Activated T-helper 2 cell treated with anti-CD3 and anti-CD28 coated beads, Interferon-gamma antibody, Interleukin-2, Interleukin-4, amounts not matched to agents 10 μg/mL and 5 μg/mL and 100 μg/mL, durations not matched to agents 14 hours and 24 hours and 36 hours (primary cell): ENCODE measurements around the gene CASP8AP2. TPM values are rescaled to one million over a fixed set of nuclear protein-coding genes. Genes with fewer than 3 reads are reported as not detected.
"Not testable (repeated sequence)": the region's sequence is repeated elsewhere in the genome, so short reads cannot be mapped to it uniquely, and the experiment has no call there.

Source experiments
- DNase-seq: peaks from one replicate; pipeline ENCODE4 v3.0.0; 2021; ENCODE audit warnings: low spot score
- H3K27ac Mint-ChIP-seq: one replicate; pipeline ENCODE4 v1.8.0; 2021; ENCODE audit warnings: mixed read lengths
- H3K27me3 Mint-ChIP-seq: one replicate; pipeline ENCODE4 v1.8.0; 2021; ENCODE audit warnings: low read depth, mixed read lengths
- H3K36me3 Mint-ChIP-seq: one replicate; pipeline ENCODE4 v1.8.0; 2021; ENCODE audit warnings: low read depth, mixed read lengths
- H3K4me1 Mint-ChIP-seq: one replicate; pipeline ENCODE4 v1.8.0; 2021; ENCODE audit warnings: low read depth, mixed read lengths
- H3K4me3 Mint-ChIP-seq: one replicate; pipeline ENCODE4 v1.8.0; 2021; ENCODE audit warnings: low read depth, mild to moderate bottlenecking, moderate library complexity, mixed read lengths
- H3K9me3 Mint-ChIP-seq: one replicate; pipeline ENCODE4 v1.8.0; 2021; ENCODE audit warnings: mixed read lengths
- intact Hi-C: fragments of 100-400 bp; cut with micrococcal nuclease; formaldehyde crosslinking; loops from one replicate; pipeline ENCODE4 v1.15.1; 2023
- total RNA-seq: library from RNA; stranded (reverse); gene quantifications from 2 replicates; pipeline ENCODE4 v1.2.3, GENCODE V29; 2022

CASP8AP2 gene
- total RNA-seq = 31.8 and 32.8 TPM in 2 replicates

GRCh38 chr6:89829472-89830169 is at the start of gene CASP8AP2:
Gene CASP8AP2 (plus strand): TSS chr6:89829880.
- intact Hi-C loops = loop anchor here (1.0 to 10.0 kb wide), 5 partner anchors 10 to 758 kb away; partner anchors contain the start of genes MAP3K7 and MDN1
- DNase-seq = peak; percentile 93
- no peaks in the 10 kb centered on the region for H3K27me3 Mint-ChIP-seq
- peaks cover 38% of the 10 kb centered on the region for H3K36me3 Mint-ChIP-seq
- H3K4me1 Mint-ChIP-seq = peaks cover 22% of the 10 kb centered on the region
- no peaks in the 10 kb centered on the region for H3K9me3 Mint-ChIP-seq
- peak within 1 kb of the TSS; percentile 95 for H3K27ac Mint-ChIP-seq
- H3K4me3 Mint-ChIP-seq = peak within 1 kb of the TSS; percentile 98

GRCh38 chr6:89781070-89782034 is 48.3 kb upstream of the CASP8AP2 start:
- no peak for DNase-seq
- intact Hi-C loops = no loop called here
- Mint-ChIP-seq H3K4me3 (no peak overlapping the region), H3K27ac (no peak overlapping the region), H3K4me1 (no peaks in the 10 kb centered on the region), H3K27me3 (no peaks in the 10 kb centered on the region), H3K36me3 (peaks cover 85% of the 10 kb centered on the region), H3K9me3 (peaks cover 6% of the 10 kb centered on the region)

DNA sequence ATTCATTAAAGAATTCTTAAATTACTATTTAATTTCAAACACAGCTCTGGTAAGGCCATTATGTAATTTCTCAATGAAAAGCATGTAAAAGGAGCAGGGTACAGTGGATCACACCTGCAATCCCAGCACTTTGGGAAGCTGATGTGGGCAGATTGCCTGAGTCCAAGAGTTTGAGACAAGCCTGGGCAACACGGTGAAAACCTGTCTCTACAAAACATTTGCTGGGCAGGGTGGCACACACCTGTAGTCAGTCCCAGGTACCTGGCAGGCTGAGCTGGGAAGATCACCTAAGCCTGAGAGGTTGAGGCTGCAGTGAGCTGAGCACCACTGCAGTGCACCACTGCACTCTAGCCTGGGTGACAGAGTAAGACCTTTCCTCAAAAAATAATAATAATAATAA is 47.5 kb upstream of the CASP8AP2 start:
- no peaks in the 10 kb centered on the region for H3K4me1 Mint-ChIP-seq
- intact Hi-C loops = no loop called here
- peaks cover 6% of the 10 kb centered on the region for H3K9me3 Mint-ChIP-seq
- DNase-seq = no peak
- no peaks in the 10 kb centered on the region for H3K27me3 Mint-ChIP-seq
- no peak overlapping the region for H3K4me3 Mint-ChIP-seq
- H3K27ac Mint-ChIP-seq = no peak overlapping the region
- H3K36me3 Mint-ChIP-seq = peaks cover 81% of the 10 kb centered on the region

DNA sequence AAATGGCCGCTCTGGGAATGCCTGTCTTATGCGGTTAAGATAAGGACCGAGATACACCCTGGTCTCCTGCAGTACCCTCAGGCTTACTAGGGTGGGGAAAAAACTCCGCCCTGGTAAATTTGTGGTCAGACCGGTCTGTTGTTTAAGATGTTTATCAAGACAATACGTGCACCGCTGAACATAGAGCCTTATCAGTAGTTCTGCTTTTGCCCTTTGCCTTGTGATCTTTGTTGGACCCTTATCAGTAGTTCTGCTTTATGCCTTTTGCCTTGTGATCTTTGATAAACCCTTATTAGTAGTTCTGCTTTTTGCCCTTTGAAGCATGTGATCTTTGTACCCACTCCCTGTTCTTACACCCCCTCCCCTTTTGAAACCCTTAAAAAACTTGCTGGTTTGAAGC is 46.4 kb upstream of the CASP8AP2 start:
- peaks cover 85% of the 10 kb centered on the region for H3K36me3 Mint-ChIP-seq
- H3K27me3 Mint-ChIP-seq, H3K4me1 Mint-ChIP-seq, DNase-seq, intact Hi-C loops, H3K4me3 Mint-ChIP-seq, H3K27ac Mint-ChIP-seq, H3K9me3 Mint-ChIP-seq: not testable (repeated sequence)

- H3K27ac Mint-ChIP-seq = no peak overlapping the region
- no peak overlapping the region for H3K4me3 Mint-ChIP-seq
- H3K36me3 Mint-ChIP-seq = peaks cover 87% of the 10 kb centered on the region
- intact Hi-C loops = no loop called here
- H3K9me3 Mint-ChIP-seq = peaks cover 6% of the 10 kb centered on the region
- H3K27me3 Mint-ChIP-seq = no peaks in the 10 kb centered on the region
- no peaks in the 10 kb centered on the region for H3K4me1 Mint-ChIP-seq
- DNase-seq = no peak
Measured at GRCh38 chr6:89784838-89785237, 44.8 kb upstream of the CASP8AP2 start.

DNA sequence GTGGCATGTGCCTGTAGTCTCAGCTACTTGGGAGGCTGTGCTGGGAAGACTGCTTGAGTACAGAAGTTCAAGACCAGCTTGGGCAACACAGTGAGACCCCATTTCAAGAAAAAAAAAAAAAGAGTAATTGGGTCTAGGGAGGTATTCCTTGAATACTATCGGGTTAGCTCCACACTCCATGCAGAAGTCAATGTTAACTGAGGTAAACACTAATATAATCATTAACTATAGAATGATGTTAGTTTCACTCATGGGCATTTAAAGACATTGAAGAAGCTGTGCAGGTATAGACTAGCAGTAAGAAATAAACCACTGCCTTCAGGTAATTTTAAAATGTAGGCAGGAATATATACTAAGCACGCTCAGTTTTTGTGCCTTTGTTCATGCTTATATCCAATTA is 42.7 kb upstream of the CASP8AP2 start:
- Mint-ChIP-seq H3K9me3 (peaks cover 6% of the 10 kb centered on the region), H3K36me3 (peaks cover 73% of the 10 kb centered on the region), H3K27ac (no peak overlapping the region), H3K4me1 (no peaks in the 10 kb centered on the region), H3K4me3 (no peak overlapping the region), H3K27me3 (no peaks in the 10 kb centered on the region)
- DNase-seq = no peak
- intact Hi-C loops = no loop called here

GRCh38 chr6:89787660-89788328 is 41.9 kb upstream of the CASP8AP2 start:
- Mint-ChIP-seq H3K4me1 (peaks cover under 1% of the 10 kb centered on the region), H3K9me3 (peaks cover 6% of the 10 kb centered on the region), H3K27me3 (no peaks in the 10 kb centered on the region), H3K36me3 (peaks cover 72% of the 10 kb centered on the region), H3K4me3 (no peak overlapping the region), H3K27ac (no peak overlapping the region)
- DNase-seq = no peak
- intact Hi-C loops = no loop called here

- H3K4me3 Mint-ChIP-seq = no peak overlapping the region
- H3K36me3 Mint-ChIP-seq = peaks cover 71% of the 10 kb centered on the region
- no peak overlapping the region for H3K27ac Mint-ChIP-seq
- H3K27me3 Mint-ChIP-seq = no peaks in the 10 kb centered on the region
- no peaks in the 10 kb centered on the region for H3K9me3 Mint-ChIP-seq
- H3K4me1 Mint-ChIP-seq = peaks cover 23% of the 10 kb centered on the region
- intact Hi-C loops = no loop called here
- no peak for DNase-seq
Measured at GRCh38 chr6:89789980-89790379, 39.7 kb upstream of the CASP8AP2 start.

GRCh38 chr6:89790403-89790802 is 39.3 kb upstream of the CASP8AP2 start:
- H3K27me3 Mint-ChIP-seq = no peaks in the 10 kb centered on the region
- H3K4me3 Mint-ChIP-seq = no peak overlapping the region
- H3K27ac Mint-ChIP-seq = no peak overlapping the region
- DNase-seq = no peak
- intact Hi-C loops = no loop called here
- H3K36me3 Mint-ChIP-seq = peaks cover 71% of the 10 kb centered on the region
- no peaks in the 10 kb centered on the region for H3K9me3 Mint-ChIP-seq
- peaks cover 27% of the 10 kb centered on the region for H3K4me1 Mint-ChIP-seq

DNA sequence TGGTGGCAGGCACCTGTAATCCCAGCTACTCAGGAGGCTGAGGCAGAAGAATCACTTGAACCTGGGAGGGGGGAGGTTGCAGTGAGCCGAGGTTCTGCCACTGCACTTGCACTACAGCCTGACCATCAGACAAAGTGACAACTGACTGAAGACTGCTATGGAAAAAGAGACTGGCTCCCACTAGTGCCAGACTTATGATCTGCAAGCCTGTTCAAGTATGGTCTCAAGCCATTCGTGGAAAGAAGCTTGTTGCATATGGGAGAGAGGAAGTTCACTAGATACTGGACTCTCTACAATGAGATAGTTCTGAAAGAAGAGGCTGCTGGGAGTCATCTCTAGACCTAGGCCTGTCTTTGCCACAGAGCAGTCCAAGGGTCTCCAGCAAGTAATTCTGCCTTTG is 36.8 kb upstream of the CASP8AP2 start:
- Mint-ChIP-seq H3K9me3 (no peaks in the 10 kb centered on the region), H3K4me1 (peaks cover 31% of the 10 kb centered on the region), H3K4me3 (peak overlapping the region; percentile 19), H3K36me3 (peaks cover 68% of the 10 kb centered on the region), H3K27me3 (no peaks in the 10 kb centered on the region), H3K27ac (peak overlapping the region; percentile 10)
- peak; percentile 20 for DNase-seq
- intact Hi-C loops = no loop called here

DNA sequence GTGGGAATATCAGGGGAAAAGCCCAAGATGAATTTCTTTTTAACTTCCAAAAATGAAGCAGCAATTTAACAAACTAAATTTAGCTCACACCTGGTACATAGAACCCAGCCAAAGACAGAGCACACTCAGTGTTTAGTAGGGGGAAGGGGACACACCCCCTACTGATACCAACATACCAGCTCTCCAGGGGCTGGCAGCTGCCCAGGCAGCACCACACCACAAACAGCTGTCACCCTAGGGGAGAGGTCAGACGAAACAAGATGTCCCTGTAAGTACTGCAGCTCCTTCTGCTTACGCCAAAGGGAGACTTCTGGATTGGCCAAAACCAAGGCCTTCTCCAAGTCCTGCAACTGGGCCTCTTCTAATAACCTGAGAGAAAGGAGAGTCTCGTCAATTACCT is 36.1 kb upstream of the CASP8AP2 start:
- H3K4me1 Mint-ChIP-seq = peaks cover 31% of the 10 kb centered on the region
- no peak overlapping the region for H3K27ac Mint-ChIP-seq
- H3K4me3 Mint-ChIP-seq = no peak overlapping the region
- DNase-seq = no peak
- no peaks in the 10 kb centered on the region for H3K27me3 Mint-ChIP-seq
- peaks cover 61% of the 10 kb centered on the region for H3K36me3 Mint-ChIP-seq
- no peaks in the 10 kb centered on the region for H3K9me3 Mint-ChIP-seq
- intact Hi-C loops = no loop called here

- DNase-seq = no peak
- Mint-ChIP-seq H3K4me1 (peaks cover 31% of the 10 kb centered on the region), H3K36me3 (peaks cover 60% of the 10 kb centered on the region), H3K27ac (peak overlapping the region; percentile 58), H3K27me3 (no peaks in the 10 kb centered on the region), H3K4me3 (peak overlapping the region; percentile 28), H3K9me3 (no peaks in the 10 kb centered on the region)
- intact Hi-C loops = loop anchor here (2.0 kb wide), 1 partner anchor 24 kb away; the partner anchor contains the start of gene MDN1
Measured at GRCh38 chr6:89794324-89794723, 35.4 kb upstream of the CASP8AP2 start.
